ENCODE results near the gene C10orf143.

GRCh38 chr10:130121486-130122079, 11.0 kb upstream of the C10orf143 start:
- no peak for TF ChIP-seq POLR2A (IDR thresholded peaks at IDR 0.05; ENCODE audit: low read depth)
- TF ChIP-seq, protein P1, sequence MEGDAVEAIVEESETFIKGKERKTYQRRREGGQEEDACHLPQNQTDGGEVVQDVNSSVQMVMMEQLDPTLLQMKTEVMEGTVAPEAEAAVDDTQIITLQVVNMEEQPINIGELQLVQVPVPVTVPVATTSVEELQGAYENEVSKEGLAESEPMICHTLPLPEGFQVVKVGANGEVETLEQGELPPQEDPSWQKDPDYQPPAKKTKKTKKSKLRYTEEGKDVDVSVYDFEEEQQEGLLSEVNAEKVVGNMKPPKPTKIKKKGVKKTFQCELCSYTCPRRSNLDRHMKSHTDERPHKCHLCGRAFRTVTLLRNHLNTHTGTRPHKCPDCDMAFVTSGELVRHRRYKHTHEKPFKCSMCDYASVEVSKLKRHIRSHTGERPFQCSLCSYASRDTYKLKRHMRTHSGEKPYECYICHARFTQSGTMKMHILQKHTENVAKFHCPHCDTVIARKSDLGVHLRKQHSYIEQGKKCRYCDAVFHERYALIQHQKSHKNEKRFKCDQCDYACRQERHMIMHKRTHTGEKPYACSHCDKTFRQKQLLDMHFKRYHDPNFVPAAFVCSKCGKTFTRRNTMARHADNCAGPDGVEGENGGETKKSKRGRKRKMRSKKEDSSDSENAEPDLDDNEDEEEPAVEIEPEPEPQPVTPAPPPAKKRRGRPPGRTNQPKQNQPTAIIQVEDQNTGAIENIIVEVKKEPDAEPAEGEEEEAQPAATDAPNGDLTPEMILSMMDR (IDR thresholded peaks at IDR 0.05): no peak
- TF ChIP-seq POLR2AphosphoS5 (IDR thresholded peaks at IDR 0.05): no peak
- no peak for TF ChIP-seq EP300 (IDR thresholded peaks at IDR 0.05)
